Activated CD8-positive, alpha-beta memory T cell treated with anti-CD3 and anti-CD28 coated beads, Interleukin-2, amount 10 ng/mL, durations not matched to agents 7 days and 5 days (primary cell): ENCODE results near the gene IPO7. TPM values are rescaled to one million over a fixed set of nuclear protein-coding genes. Genes with fewer than 3 reads are reported as not detected.
A peak's percentile ranks its signal among the peaks of the same experiment; 100 is the strongest.
"Not testable (repeated sequence)": the region's sequence is repeated elsewhere in the genome, so short reads cannot be mapped to it uniquely, and the experiment has no call there.

ENCODE experiments used
- ATAC-seq: fragments of 150-1000 bp; cut with Tn5 transposase; one replicate; pipeline ENCODE4 v1.10.0; 2021; ENCODE audit warnings: moderate library complexity
- CTCF ChIA-PET: fragments of 350-600 bp; sonication (Branson Sonifier 250); formaldehyde crosslinking; loops from one replicate; lab custom pipeline; 2021; ENCODE audit warnings: antibody characterized with exemption; lab: Charles Lee
- DNase-seq: peaks from one replicate; pipeline ENCODE4 v3.0.0-alpha.2; 2020
- H3K27ac Mint-ChIP-seq: one replicate; pipeline ENCODE4 v1.8.0; 2021; ENCODE audit warnings: mild to moderate bottlenecking, mixed read lengths
- H3K27me3 Mint-ChIP-seq: one replicate; pipeline ENCODE4 v1.8.0; 2021; ENCODE audit warnings: mixed read lengths
- H3K36me3 Mint-ChIP-seq: one replicate; pipeline ENCODE4 v1.8.0; 2021; ENCODE audit warnings: mild to moderate bottlenecking, mixed read lengths
- H3K4me1 Mint-ChIP-seq: one replicate; pipeline ENCODE4 v1.8.0; 2021; ENCODE audit warnings: mixed read lengths
- H3K4me3 Mint-ChIP-seq: one replicate; pipeline ENCODE4 v1.8.0; 2021; ENCODE audit warnings: mild to moderate bottlenecking, moderate library complexity, mixed read lengths
- H3K9me3 Mint-ChIP-seq: one replicate; pipeline ENCODE4 v1.8.0; 2022; ENCODE audit warnings: low read depth, mixed read lengths
- total RNA-seq, 2 experiments: library from RNA; stranded (reverse); gene quantifications; one replicate each; pipeline ENCODE4 v1.2.3, GENCODE V29; 2021

IPO7 gene
- total RNA-seq, 2 experiments from 2014 or later = 98.5 to 121 TPM

GRCh38 chr11:9446230-9446629, 61.8 kb downstream of the IPO7 start:
- H3K4me1 Mint-ChIP-seq = peaks cover 5% of the 10 kb centered on the region
- CTCF ChIA-PET = no interaction called here
- no peak for DNase-seq
- no peaks in the 10 kb centered on the region for H3K9me3 Mint-ChIP-seq
- H3K4me3 Mint-ChIP-seq = no peak overlapping the region
- no peaks in the 10 kb centered on the region for H3K27me3 Mint-ChIP-seq
- no peak for ATAC-seq
- peak overlapping the region; percentile 48 for H3K27ac Mint-ChIP-seq
- peaks cover 48% of the 10 kb centered on the region for H3K36me3 Mint-ChIP-seq

DNA sequence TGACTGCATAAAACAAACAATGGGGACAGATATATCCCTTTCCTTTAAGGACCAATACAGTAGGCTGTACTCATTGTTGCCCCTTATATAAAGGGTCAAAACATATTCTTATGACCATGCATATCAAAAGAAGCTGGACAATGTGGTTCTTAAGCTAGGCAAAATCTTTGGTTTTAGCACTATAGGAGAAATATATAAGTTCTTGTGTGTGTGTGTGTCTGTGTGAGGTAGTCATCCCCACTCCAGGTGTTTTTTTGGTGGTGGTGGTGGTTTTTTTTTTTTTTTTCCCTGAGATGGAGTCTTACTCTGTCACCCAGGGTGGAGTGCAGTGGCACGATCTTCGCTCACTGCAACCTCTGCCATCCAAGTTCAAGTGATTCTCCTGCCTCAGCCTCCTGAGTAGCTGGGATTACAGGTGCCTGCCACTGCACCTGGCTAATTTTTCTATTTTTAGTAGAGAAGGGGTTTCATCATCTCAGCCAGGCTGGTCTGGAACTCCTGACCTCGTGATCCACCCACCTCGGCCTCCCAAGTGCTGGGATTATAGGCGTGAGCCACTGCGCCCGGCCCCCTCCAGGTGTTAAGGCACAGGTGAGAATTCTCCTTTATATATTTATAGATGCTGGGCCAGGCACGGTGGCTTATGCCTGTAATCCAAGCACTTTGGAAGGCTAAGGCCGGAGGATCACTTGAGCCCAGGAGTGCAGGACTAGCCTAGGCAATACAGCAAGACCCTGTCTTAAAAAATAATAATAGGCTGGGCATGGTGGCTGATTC, 64.3 kb downstream of the IPO7 start:
- no peaks in the 10 kb centered on the region for H3K27me3 Mint-ChIP-seq
- no peak overlapping the region for H3K4me3 Mint-ChIP-seq
- H3K4me1 Mint-ChIP-seq = peaks cover 5% of the 10 kb centered on the region
- no peak overlapping the region for H3K27ac Mint-ChIP-seq
- H3K9me3 Mint-ChIP-seq = no peaks in the 10 kb centered on the region
- H3K36me3 Mint-ChIP-seq = peaks cover 32% of the 10 kb centered on the region
- DNase-seq (no peak), ATAC-seq (no peak)
- CTCF ChIA-PET = interaction anchor here (0.5 to 1.7 kb wide), 5 partner anchors 12 to 1074 kb away, joined by 3 to 6 read pairs (median 3); partner anchors contain the start of gene ZNF143

- H3K27ac Mint-ChIP-seq, H3K4me1 Mint-ChIP-seq, CTCF ChIA-PET, H3K27me3 Mint-ChIP-seq, DNase-seq, ATAC-seq, H3K4me3 Mint-ChIP-seq, H3K9me3 Mint-ChIP-seq: not testable (repeated sequence)
- H3K36me3 Mint-ChIP-seq = peaks cover 18% of the 10 kb centered on the region
These were observed 67.6 kb downstream of the IPO7 start for GRCh38 chr11:9452023-9452422.

DNA sequence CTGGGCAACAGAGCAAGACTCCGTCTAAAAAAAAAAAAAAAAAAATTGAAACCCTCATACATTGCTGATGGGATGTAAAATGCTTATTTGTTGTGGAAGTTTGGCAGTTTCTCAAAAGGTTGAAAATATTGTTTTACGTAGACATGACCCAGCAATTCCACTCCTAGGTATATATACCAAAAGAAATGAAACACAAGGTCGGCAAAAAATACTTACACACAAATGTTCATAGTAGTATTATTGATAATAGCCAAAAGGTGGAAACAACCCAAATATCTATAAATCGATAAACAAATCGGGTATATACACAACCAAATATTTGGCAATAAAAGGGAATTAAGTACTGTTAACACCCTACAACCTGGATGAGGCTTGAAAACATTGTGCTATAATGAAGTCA, 71.3 kb downstream of the IPO7 start:
- Mint-ChIP-seq H3K4me3 (no peak overlapping the region), H3K4me1 (peaks cover 9% of the 10 kb centered on the region), H3K9me3 (no peaks in the 10 kb centered on the region), H3K36me3 (peaks cover 12% of the 10 kb centered on the region), H3K27me3 (no peaks in the 10 kb centered on the region), H3K27ac (no peak overlapping the region)
- no peak for ATAC-seq
- no peak for DNase-seq
- CTCF ChIA-PET = interaction anchor here (1.5 kb wide), 1 partner anchor 51 kb away, joined by 4 read pairs; no protein-coding TSS in a partner anchor

DNA sequence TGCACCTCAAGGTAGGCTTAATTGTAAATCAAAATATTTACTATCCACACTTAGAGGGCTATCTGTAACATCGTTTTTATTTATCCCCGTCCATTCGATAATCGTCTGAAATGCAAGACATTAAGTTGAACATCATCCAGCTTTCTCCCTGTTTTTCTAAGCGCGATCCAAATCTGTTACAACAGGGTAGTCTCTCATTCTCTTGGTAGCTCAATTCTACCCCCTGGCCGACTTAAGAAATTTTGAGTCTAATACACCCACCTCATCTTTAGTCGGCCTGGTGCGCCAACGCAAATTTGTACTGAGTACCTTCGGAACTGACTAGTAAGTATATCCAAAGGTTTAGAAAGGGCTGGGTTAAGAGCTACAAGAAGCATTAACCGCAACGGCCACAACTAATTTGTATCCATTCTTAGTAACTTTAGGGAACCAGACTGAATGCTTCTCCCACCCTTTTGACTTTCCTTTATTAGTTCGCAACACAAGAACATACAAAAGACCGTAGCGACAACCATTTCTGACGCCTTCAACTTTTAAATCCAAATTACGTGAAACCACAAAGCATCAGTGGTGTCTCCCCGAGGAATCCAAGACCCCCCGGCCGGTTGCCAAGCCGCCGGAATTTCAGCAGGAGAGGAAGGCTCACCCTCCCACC, 75.3 kb downstream of the IPO7 start:
- DNase-seq (peak; percentile 62), ATAC-seq (no peak)
- H3K27ac Mint-ChIP-seq = peak overlapping the region; percentile 99
- H3K9me3 Mint-ChIP-seq = no peaks in the 10 kb centered on the region
- CTCF ChIA-PET = interaction anchor here (0.6 to 4.3 kb wide), 11 partner anchors 11 to 294 kb away, joined by 3 to 21 read pairs (median 4); partner anchors contain the start of gene WEE1
- no peaks in the 10 kb centered on the region for H3K27me3 Mint-ChIP-seq
- H3K36me3 Mint-ChIP-seq = peaks cover 11% of the 10 kb centered on the region
- H3K4me1 Mint-ChIP-seq = peaks cover 32% of the 10 kb centered on the region
- peak overlapping the region; percentile 97 for H3K4me3 Mint-ChIP-seq

DNA sequence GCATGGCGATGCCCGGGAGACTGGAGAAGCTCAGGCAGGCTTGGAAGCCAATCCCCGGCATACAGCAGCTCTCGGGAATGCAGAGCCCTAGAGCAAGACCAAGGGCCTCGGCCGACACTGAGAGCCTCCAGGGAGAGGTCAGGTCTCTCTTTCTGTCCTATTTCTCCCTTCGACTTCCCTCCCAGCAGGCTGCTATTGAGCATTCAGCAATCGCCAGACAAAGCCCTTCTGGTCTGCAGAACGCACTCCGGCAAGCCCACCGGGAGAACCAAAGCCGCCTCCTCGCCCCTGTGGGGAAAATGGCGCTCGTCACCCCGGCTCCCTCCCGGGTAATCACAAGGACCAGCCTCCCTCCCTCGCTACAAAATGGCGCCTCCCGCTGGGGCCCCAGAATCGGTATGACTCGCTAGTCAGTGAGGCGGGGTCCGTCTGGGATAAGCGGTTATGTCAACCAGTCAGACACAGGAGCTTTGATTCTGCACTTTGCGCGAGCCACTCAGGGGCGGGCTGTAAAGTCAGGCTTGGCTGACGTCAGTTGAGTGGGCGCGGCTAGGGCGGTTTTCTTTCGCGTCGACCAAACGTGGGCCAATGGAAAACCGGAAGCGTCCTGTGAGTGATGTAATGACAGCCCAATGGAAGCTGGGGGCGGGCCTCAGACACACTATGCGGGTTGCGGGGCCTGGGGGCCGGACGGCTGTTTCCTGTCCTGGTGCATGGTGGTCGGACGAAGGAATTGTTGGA, 76.0 kb downstream of the IPO7 start, which contains the start of gene ZNF143:
TSS of gene ZNF143 (plus strand) at position 691 of the 741 bp plus-strand sequence. CDS start 10,297 bp downstream, outside the sequence.
- Mint-ChIP-seq H3K27me3 (no peaks in the 10 kb centered on the region), H3K36me3 (peaks cover 11% of the 10 kb centered on the region)

DNA sequence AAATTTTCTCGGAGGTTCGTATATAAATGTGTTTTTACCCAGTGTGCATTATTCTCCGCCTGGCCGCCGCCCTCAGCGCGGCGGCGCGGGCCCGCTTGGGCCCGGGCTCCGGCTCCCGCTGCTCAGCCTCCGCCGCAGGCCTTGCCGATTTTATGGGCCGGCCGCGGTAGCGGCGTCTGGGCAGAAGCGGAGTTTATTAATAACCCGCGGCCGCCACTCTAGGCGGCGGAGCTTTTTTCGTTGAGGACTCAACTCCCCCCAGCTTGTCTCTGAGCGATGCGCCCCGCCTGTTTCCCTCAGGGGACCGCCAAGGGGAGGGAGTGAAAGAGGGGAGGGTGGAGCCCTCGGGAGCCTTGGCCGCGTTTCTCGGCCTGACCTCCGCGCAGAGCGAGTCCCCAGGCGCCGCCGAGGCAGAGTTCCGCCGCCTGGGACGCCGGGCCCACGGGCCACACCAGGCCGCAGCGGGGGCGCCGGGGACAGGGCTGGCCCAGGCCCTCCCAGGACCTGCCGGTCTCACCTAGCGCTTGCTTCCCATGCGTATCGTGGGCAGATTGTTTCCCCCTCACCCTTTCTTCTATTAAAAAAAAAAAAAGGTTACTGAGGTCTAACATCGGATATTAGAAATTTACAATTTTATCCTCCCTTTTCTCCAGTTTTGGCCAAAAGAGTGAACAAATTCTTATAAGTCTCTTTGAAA, 76.8 kb downstream of the IPO7 start:
- Mint-ChIP-seq H3K27ac (peak overlapping the region; percentile 99), H3K36me3 (peaks cover 11% of the 10 kb centered on the region), H3K27me3 (no peaks in the 10 kb centered on the region), H3K4me3 (peak overlapping the region; percentile 97), H3K9me3 (no peaks in the 10 kb centered on the region), H3K4me1 (peaks cover 32% of the 10 kb centered on the region)
- DNase-seq = peak; percentile 90
- CTCF ChIA-PET = interaction anchor here (0.6 to 4.3 kb wide), 13 partner anchors 12 to 295 kb away, joined by 3 to 21 read pairs (median 4); partner anchors contain the start of genes IPO7 and WEE1
- peak; percentile 59 for ATAC-seq

More for the DNA sequence above, 76.0 kb downstream of the IPO7 start, which contains the start of gene ZNF143:
- Mint-ChIP-seq H3K9me3 (no peaks in the 10 kb centered on the region), H3K4me1 (peaks cover 32% of the 10 kb centered on the region), H3K27ac (peak within 1 kb of the TSS; percentile 99), H3K4me3 (peak within 1 kb of the TSS; percentile 97)
- CTCF ChIA-PET = interaction anchor here (0.6 to 4.3 kb wide), 15 partner anchors 11 to 295 kb away, joined by 3 to 21 read pairs (median 4); partner anchors contain the start of genes IPO7 and WEE1
- ATAC-seq (peak; percentile 90), DNase-seq (peak; percentile 100)

GRCh38 chr11:9461760-9462134, 77.3 kb downstream of the IPO7 start:
- CTCF ChIA-PET = interaction anchor here (0.7 to 4.3 kb wide), 5 partner anchors 12 to 291 kb away, joined by 3 to 21 read pairs (median 5); no protein-coding TSS in a partner anchor
- ATAC-seq (no peak), DNase-seq (no peak)
- Mint-ChIP-seq H3K27ac (peak overlapping the region; percentile 99), H3K27me3 (no peaks in the 10 kb centered on the region), H3K4me1 (peaks cover 33% of the 10 kb centered on the region), H3K36me3 (peaks cover 13% of the 10 kb centered on the region), H3K4me3 (peak overlapping the region; percentile 97), H3K9me3 (no peaks in the 10 kb centered on the region)

DNA sequence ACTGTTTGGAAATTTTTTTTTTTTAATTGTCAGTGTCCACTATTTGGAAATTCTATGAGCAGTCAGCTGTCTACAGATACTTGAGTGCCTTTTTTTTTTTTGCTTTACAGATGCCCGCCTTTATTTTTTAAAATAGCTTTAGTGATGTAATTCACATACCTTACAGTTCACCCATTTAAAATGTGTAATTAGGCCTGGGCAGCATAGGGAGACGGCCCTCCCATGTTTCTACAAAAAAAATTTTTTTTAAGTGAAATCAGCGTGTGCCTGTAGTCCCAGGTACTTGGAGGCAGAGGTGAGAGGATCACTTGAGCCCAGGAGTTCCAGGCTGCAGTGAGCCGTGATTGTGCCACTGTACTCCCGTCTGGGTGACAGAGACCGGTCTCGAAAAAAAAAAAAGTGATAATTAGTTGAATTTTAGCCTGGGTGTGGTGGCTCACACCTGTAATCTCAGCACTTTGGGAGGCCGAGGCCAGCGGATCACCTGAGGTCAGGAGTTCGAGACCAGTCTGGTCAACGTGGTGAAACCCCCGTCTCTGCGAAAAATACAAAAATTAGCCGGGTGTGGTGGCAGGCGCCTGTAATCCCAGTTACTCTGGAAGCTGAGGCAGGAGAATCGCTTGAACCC, 77.8 kb downstream of the IPO7 start:
- CTCF ChIA-PET = interaction anchor here (0.7 to 4.3 kb wide), 4 partner anchors 13 to 45 kb away, joined by 3 to 21 read pairs (median 6); no protein-coding TSS in a partner anchor
- DNase-seq = no peak
- H3K9me3 Mint-ChIP-seq = no peaks in the 10 kb centered on the region
- ATAC-seq = no peak
- H3K27ac Mint-ChIP-seq = peak overlapping the region; percentile 99
- H3K27me3 Mint-ChIP-seq = no peaks in the 10 kb centered on the region
- peaks cover 14% of the 10 kb centered on the region for H3K36me3 Mint-ChIP-seq
- peak overlapping the region; percentile 97 for H3K4me3 Mint-ChIP-seq
- peaks cover 33% of the 10 kb centered on the region for H3K4me1 Mint-ChIP-seq

DNA sequence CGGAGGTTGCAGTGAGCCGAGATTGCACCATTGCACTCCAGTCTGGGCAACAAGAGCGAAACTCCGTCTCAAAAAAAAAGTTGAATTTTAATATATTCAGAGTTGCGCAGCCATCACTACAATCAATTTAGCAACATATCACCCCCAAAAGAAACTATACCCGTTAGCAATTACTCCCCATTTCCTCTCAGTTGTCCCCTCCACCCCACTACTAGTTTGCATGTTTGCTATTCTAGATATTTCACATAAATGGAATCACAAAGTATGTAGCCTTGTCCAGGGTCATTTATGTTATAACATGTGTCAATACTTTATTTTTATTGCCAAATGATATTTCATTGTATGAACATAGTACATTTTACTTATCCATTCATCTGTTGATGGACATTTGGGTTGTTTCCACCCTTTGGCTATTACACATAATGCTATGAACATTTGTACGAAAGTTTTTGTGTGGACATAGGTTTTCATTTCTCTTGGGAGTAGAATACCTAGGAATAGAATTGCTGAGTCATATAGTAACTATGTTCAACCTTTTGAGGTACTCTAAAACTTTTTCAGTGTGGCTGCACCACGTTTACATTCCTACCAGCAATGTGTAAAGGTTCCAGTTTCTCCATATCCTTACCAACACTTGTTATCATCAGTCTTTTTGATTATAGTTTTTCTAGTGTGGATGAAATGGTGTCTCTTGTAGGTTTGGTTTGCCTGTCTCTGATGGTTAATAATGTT, 78.5 kb downstream of the IPO7 start:
- Mint-ChIP-seq H3K27ac (peak overlapping the region; percentile 99), H3K4me1 (peaks cover 36% of the 10 kb centered on the region)
- CTCF ChIA-PET = interaction anchor here (4.3 kb wide), 1 partner anchor 44 kb away, joined by 21 read pairs; no protein-coding TSS in a partner anchor

GRCh38 chr11:9470765-9471164, 86.3 kb downstream of the IPO7 start:
- H3K36me3 Mint-ChIP-seq = peaks cover 30% of the 10 kb centered on the region
- H3K27me3 Mint-ChIP-seq = no peaks in the 10 kb centered on the region
- no peak for DNase-seq
- peaks cover 12% of the 10 kb centered on the region for H3K4me1 Mint-ChIP-seq
- no peak overlapping the region for H3K4me3 Mint-ChIP-seq
- H3K27ac Mint-ChIP-seq = no peak overlapping the region
- no peaks in the 10 kb centered on the region for H3K9me3 Mint-ChIP-seq
- CTCF ChIA-PET = no interaction called here
- ATAC-seq = no peak

More for the DNA sequence above, 78.5 kb downstream of the IPO7 start:
- Mint-ChIP-seq H3K36me3 (peaks cover 17% of the 10 kb centered on the region), H3K27me3 (no peaks in the 10 kb centered on the region), H3K4me3 (peak overlapping the region; percentile 97), H3K9me3 (no peaks in the 10 kb centered on the region)
- ATAC-seq (no peak), DNase-seq (no peak)
